HG03135 (cell line): Measurements from ENCODE around the gene ABCA8.

Experiments
- ATAC-seq: cut with Tn5 transposase; IDR thresholded peaks from one replicate; pipeline ENCODE4 v1.9.1; 2021; ENCODE audit warnings: mild to moderate bottlenecking, moderate library complexity; ENCODE audit not compliant: unreplicated experiment

ABCA8 gene

DNA sequence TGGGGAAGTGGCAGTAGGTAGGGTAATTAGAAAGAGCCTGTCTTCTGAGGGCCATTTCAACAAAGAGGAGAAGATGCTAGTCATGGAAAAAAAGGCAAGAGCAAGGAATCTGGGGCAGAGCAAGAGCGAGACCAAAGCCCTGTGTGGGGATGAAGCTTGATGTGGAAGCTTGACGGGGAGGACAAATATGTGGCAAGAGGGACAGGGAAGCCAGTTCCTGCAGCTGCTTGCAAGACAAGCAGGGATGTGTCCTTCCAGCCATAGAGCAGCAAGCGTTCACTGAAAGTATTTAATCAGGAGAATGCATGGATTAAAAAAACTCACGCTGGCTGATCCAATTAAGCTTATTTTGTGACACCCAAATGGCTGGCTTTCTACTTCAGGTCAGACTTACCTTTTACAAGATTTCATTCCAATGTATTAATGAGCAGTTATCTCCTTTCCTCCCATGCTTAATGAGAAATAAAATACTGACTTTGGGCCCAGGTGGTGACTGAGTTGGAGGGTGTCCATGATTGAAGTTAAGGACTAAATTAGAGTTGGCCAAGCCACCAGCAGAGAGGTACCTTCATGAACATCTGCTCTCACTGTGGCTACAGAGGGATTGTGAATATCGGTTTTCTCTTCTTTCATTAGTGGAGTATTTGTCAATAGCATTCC, 76.8 kb downstream of the ABCA8 start:
- ATAC-seq = no peak

DNA sequence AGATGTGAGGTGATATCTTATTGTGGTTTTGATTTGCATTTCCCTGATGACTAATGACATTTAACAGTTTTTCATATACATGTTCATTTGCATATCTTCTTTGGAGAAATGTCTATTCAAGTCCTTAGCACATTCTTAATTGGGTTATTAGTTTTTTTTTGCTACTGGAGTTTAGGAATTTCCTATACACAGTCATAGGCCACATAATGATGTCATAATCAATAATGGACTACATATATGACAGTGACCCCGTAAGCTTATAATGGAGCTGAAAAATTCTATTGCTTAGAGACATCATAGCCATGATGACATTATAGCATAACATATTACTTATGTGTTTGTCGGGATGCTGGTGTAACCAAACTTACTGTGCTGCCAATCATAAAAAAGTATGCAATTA, 83.7 kb downstream of the ABCA8 start:
- no peak for ATAC-seq

GRCh38 chr17:68870976-68871375, 84.2 kb downstream of the ABCA8 start:
- no peak for ATAC-seq

GRCh38 chr17:68870161-68870826, 84.9 kb downstream of the ABCA8 start:
- no peak for ATAC-seq

GRCh38 chr17:68868708-68869107, 86.5 kb downstream of the ABCA8 start:
- ATAC-seq = no peak

GRCh38 chr17:68867759-68868516, 87.3 kb downstream of the ABCA8 start:
- no peak for ATAC-seq

DNA sequence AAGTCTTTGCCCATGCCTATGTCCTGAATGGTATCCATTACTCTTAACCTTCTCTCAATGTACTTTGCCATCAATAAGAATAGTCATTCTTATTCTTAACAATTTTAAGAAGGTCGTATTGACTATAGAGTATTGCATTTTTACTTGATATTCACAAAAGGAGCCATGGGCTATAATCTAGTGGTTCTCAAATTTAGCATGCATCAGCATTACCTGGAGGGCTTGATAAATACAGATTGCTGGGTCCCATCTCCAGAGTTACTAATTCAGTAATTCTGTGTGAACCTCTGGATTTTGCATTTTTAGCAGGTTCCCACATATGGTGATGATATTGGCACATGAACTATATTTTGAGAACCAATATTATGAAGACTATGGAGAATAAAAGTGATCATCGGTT, 89.6 kb downstream of the ABCA8 start:
- ATAC-seq = no peak

- no peak for ATAC-seq
These were observed 92.0 kb downstream of the ABCA8 start for GRCh38 chr17:68863091-68863652.

DNA sequence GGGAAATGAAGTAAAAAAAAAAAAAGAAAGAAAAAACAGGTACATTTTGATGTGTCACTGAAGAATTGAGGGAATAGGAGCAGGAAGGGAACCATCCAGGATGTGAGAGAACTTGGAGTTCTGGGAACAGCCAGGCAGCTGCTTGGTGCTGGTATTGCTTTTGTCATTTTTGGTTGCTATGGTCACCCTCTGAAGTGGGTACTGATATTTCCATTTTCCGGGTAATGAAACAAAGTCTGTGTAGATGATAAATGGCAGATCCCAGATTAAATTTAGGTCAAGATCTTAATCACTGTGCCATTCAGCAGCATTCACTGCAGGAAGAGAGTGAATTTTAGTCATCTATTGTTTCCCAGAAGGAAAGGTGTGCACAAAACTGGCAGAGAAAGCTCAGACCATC, 93.6 kb downstream of the ABCA8 start:
- no peak for ATAC-seq

- ATAC-seq = no peak
These were observed 94.3 kb downstream of the ABCA8 start for GRCh38 chr17:68860941-68861340.

GRCh38 chr17:68854452-68854851, 100.7 kb downstream of the ABCA8 start:
- ATAC-seq = no peak

DNA sequence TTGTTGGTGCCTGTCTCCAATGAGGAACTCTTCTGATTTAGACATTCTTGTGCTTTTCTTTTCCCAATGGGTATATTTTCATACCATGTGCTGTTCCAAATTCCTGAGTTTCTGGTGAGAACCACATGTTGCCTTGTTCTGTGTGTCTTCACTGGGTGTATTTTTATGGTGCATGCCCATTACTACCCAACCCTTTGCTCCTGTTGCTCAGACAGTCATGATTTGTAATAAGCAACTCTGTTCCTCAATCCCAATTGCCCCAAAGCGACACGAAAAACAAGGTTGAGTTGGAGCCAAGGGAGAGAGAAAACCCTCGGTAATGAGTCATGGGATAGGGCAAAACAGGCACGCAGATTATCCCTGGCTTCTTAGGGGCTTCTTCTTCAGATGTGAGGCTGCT, 101.8 kb downstream of the ABCA8 start:
- no peak for ATAC-seq

DNA sequence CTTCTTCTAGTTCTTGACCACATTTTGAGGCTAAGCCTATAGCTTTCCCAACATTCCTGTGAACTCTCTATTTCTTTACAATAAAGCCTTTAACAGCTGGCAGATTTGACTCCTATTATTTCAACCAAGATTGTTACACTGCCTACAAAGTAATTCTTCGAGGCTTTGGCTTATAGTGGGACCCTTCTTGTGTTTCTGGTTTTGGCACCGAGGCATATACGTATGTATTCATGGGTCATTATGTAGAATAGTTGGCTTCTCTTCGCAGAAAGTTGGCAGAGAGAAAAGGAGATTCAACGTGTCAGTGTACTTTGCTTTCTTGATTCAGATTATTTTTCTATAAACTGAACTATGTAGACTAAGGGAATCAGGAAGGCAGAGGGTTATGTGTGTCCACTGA, 102.2 kb downstream of the ABCA8 start:
- ATAC-seq = no peak

DNA sequence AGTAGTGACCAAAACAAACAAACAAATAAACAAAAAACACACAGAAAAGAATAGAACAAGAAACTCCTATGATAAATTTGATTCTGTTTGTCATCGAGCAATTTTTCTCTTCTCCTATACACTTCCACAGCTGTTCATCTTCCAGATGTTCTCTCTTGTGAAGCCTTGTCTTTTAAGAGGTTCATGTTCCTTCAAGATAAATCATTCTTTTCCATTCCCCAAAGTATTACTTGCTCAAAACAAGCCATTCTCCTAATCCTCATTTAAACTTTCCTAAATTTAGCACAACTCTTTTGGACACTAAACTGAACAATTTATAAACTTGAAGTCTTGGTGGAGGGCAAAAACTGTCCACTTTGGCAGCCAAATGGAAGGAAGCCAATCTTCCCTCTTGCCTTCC, 103.3 kb downstream of the ABCA8 start:
- ATAC-seq = no peak

GRCh38 chr17:68850749-68851510, 104.3 kb downstream of the ABCA8 start:
- ATAC-seq = no peak

- no peak for ATAC-seq
These were observed 105.2 kb downstream of the ABCA8 start for GRCh38 chr17:68849673-68850610.

- ATAC-seq = no peak
These were observed 107.5 kb downstream of the ABCA8 start for GRCh38 chr17:68847711-68848110.

- no peak for ATAC-seq
These were observed 111.7 kb downstream of the ABCA8 start for GRCh38 chr17:68843522-68843921.

DNA sequence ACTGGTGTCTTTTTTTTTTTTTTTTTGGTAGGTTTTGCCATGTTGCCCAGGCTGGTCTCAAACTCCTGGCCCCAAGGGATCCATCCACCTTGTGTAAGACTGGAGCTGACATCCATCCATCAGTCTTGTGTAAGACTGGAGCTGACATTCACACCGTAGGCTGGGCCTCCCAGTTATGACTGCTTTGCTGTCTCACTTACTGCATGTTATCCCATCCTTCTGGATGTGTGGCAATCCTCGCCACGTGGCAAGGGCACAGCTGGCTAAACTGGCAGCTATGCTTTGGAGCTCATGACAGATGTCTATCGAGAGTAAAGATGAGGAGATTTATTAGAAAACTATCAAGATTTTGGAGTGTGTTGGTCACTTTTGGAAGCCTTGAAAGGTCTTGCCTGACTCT, 115.1 kb downstream of the ABCA8 start:
- ATAC-seq = no peak

GRCh38 chr17:68835071-68835470, 120.1 kb downstream of the ABCA8 start:
- ATAC-seq = no peak
